Activated CD8-positive, alpha-beta T cell treated with anti-CD3 and anti-CD28 coated beads for 36 hours (primary cell): ENCODE measurements around the gene ADORA2A. TPM values are rescaled to one million over a fixed set of nuclear protein-coding genes. Genes with fewer than 3 reads are reported as not detected.

Experiments used
- ATAC-seq: fragments of 200-7000 bp; cut with Tn5 transposase; one replicate; pipeline ENCODE4 v1.10.0; 2021; ENCODE audit warnings: mild to moderate bottlenecking, moderate library complexity
- CTCF ChIA-PET: fragments of 350-600 bp; sonication (Branson Sonifier 250); formaldehyde crosslinking; loops from one replicate; lab custom pipeline; 2021; ENCODE audit warnings: antibody characterized with exemption; lab: Charles Lee
- POLR2A ChIA-PET: fragments of 350-600 bp; sonication (Branson Sonifier 250); formaldehyde crosslinking; loops from one replicate; lab custom pipeline; 2021; ENCODE audit warnings: antibody characterized with exemption; lab: Charles Lee
- DNase-seq: peaks from one replicate; pipeline ENCODE4 v3.0.0-alpha.2; 2020
- H3K27ac Mint-ChIP-seq: one replicate; pipeline ENCODE4 v1.8.0; 2021; ENCODE audit warnings: mild to moderate bottlenecking, mixed read lengths
- H3K27me3 Mint-ChIP-seq: one replicate; pipeline ENCODE4 v1.8.0; 2021; ENCODE audit warnings: mixed read lengths
- H3K36me3 Mint-ChIP-seq: one replicate; pipeline ENCODE4 v1.8.0; 2021; ENCODE audit warnings: low read depth, mixed read lengths
- H3K4me1 Mint-ChIP-seq: one replicate; pipeline ENCODE4 v1.8.0; 2021; ENCODE audit warnings: low read depth, mixed read lengths
- H3K4me3 Mint-ChIP-seq: one replicate; pipeline ENCODE4 v1.8.0; 2021; ENCODE audit warnings: mild to moderate bottlenecking, moderate library complexity, mixed read lengths
- H3K9me3 Mint-ChIP-seq: one replicate; pipeline ENCODE4 v1.8.0; 2021; ENCODE audit warnings: mixed read lengths
- intact Hi-C: fragments of 100-400 bp; cut with micrococcal nuclease; formaldehyde crosslinking; loops from one replicate; pipeline ENCODE4 v1.10.0; 2022
- total RNA-seq, 2 experiments: library from RNA; stranded (reverse); gene quantifications; one replicate each; pipeline ENCODE4 v1.2.3, GENCODE V29; 2021
- TF ChIP-seq, protein P1 (sequence below): fragments of 200-600 bp; IDR thresholded peaks from one replicate; pipeline ENCODE4 v1.8.0; 2022; ENCODE audit warnings: antibody characterized with exemption, mild to moderate bottlenecking

ADORA2A gene
- total RNA-seq: 10 to 100 TPM; 41.4 to 42.9 TPM

DNA sequence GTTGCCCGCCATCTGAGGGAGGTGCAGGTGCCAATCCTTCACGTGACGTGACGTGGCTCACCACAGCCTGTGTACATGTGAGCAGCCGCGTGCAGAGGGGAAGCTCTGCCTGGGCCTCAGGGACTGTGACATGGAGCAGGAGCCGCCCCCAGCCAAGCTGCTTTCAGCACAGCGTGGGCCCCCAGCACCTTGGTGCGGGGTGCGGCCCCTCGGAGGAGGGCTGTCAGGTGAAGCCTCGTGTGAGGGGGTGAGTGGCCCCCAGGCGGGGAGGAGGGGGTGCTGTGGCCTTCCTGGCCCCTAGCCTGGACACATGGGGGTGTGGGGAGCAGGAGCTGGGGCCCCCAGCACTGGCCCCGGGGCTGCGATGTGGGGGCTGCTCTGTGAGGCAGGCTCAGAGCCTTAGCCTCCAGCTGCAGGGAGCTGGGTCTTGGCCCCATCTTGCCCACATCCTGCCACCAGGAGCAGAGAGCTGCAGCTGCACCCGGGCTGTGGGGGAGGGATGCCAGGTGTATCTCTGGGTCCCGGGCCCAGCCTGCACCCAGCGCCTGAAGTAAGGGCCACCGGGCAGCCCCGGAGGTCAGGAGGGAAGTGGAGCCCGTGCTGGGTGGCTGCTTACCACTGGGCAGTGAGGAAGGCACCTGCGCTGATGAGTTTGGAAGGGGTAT lies at the start of gene ADORA2A:
Gene ADORA2A (plus strand): TSS at position 100 of the 665 bp plus-strand sequence. CDS start 5,806 bp downstream, outside the sequence.
- peaks cover 24% of the 10 kb centered on the region for H3K36me3 Mint-ChIP-seq
- H3K27ac Mint-ChIP-seq: peak within 1 kb of the TSS; percentile 98
- ATAC-seq: peak; percentile 73
- H3K27me3 Mint-ChIP-seq: peaks cover under 1% of the 10 kb centered on the region
- H3K4me3 Mint-ChIP-seq: peak within 1 kb of the TSS; percentile 93
- no peaks in the 10 kb centered on the region for H3K9me3 Mint-ChIP-seq
- DNase-seq: peak; percentile 97
- TF ChIP-seq, protein P1, sequence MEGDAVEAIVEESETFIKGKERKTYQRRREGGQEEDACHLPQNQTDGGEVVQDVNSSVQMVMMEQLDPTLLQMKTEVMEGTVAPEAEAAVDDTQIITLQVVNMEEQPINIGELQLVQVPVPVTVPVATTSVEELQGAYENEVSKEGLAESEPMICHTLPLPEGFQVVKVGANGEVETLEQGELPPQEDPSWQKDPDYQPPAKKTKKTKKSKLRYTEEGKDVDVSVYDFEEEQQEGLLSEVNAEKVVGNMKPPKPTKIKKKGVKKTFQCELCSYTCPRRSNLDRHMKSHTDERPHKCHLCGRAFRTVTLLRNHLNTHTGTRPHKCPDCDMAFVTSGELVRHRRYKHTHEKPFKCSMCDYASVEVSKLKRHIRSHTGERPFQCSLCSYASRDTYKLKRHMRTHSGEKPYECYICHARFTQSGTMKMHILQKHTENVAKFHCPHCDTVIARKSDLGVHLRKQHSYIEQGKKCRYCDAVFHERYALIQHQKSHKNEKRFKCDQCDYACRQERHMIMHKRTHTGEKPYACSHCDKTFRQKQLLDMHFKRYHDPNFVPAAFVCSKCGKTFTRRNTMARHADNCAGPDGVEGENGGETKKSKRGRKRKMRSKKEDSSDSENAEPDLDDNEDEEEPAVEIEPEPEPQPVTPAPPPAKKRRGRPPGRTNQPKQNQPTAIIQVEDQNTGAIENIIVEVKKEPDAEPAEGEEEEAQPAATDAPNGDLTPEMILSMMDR: no peak
- intact Hi-C loops: loop anchor here (5.0 kb wide), 1 partner anchor 75 kb away; no protein-coding TSS in a partner anchor
- H3K4me1 Mint-ChIP-seq: peaks cover 55% of the 10 kb centered on the region
- CTCF ChIA-PET: interaction anchor here (0.8 to 4.4 kb wide), 8 partner anchors 11 to 127 kb away, joined by 3 to 28 read pairs (median 4); partner anchors contain the start of gene GUCD1
- POLR2A ChIA-PET: interaction anchor here (0.6 to 1.7 kb wide), 16 partner anchors 9 to 156 kb away, joined by 3 to 8 read pairs (median 4); partner anchors contain the start of gene GUCD1

DNA sequence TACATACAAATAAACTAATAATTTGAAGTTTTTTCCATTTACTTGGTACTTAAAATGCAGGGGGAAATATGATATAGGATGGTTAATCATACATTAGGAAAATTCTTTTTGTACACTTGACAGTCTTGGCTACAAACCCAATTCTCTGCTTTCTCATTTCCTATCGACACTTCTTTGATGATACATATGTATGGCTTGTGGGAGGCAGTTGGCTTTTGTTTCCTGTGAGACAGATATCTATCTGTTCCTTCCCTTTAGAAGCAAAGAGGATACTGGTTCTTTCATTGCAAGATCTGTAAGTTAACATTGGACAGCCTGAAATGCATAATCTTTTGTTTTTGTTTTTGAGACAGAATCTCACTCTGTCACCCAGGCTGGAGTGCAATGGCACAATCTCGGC lies 47.9 kb upstream of the ADORA2A start:
- TF ChIP-seq, protein P1: no peak
- intact Hi-C loops: no loop called here
- Mint-ChIP-seq H3K4me1 (peaks cover 28% of the 10 kb centered on the region), H3K4me3 (no peak overlapping the region), H3K27me3 (no peaks in the 10 kb centered on the region), H3K9me3 (no peaks in the 10 kb centered on the region), H3K27ac (peak overlapping the region; percentile 2), H3K36me3 (peaks cover 29% of the 10 kb centered on the region)
- POLR2A ChIA-PET: no interaction called here
- no peak for ATAC-seq
- no peak for DNase-seq
- CTCF ChIA-PET: interaction anchor here (1.9 kb wide), 1 partner anchor 14 kb away, joined by 4 read pairs; no protein-coding TSS in a partner anchor

DNA sequence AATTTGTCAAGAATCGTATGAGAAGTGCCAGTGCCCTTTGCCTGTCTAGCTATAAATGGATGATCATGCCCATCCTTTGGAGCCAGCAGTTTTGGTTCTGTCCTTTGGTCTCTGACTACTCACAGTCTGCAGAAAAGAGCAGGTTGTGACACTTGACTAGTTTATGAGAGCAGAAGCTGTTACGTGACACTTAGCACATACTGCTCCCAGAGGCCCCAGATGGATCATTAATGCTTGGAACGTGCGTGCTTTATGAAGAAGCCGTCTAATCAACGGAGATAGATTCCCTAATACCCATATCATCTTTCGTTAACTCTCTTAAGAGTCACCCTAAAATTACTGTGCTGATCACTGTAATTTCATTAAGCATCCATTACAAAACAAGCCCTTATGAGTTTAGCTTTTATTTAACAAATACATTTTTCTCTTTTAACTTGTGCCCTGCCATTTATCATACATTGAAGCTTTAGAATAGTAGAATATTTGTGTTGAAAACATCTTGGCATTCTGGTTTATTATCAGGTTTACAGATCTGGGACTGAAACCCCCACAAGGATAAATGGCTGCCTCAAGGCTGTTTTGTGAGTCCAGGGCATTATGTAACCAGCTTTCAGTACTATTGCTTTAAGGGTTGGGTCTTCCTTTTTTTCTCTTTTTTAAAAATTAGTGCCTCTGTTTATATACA lies 47.0 kb upstream of the ADORA2A start:
- CTCF ChIA-PET: interaction anchor here (1.4 to 1.9 kb wide), 2 partner anchors 13 to 122 kb away, joined by 3 to 4 read pairs; no protein-coding TSS in a partner anchor
- H3K27me3 Mint-ChIP-seq: no peaks in the 10 kb centered on the region

DNA sequence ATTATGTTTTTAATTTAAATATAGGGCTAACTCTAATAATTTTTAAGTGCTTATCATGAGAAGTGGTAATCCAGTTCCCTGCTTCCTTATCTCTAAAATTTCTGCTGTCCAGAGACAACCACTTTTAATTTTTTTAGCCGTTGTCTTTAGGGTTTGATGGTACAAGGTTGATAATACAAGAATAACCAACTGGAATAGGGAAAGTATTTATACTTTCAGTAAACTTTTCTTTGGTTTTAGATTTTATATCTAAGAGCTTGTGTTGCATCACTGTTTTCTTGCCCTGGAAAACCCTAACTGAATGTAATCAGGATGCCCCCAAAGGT lies 46.5 kb upstream of the ADORA2A start:
- Mint-ChIP-seq H3K9me3 (no peaks in the 10 kb centered on the region), H3K4me3 (no peak overlapping the region), H3K4me1 (peaks cover 28% of the 10 kb centered on the region), H3K27me3 (no peaks in the 10 kb centered on the region), H3K36me3 (peaks cover 19% of the 10 kb centered on the region), H3K27ac (no peak overlapping the region)
- TF ChIP-seq, protein P1: no peak
- intact Hi-C loops: no loop called here
- DNase-seq (no peak), ATAC-seq (no peak)
- ChIA-PET POLR2A (interaction anchor here (0.7 kb wide), 1 partner anchor 45 kb away, joined by 3 read pairs; no protein-coding TSS in a partner anchor), CTCF (interaction anchor here (1.4 to 1.9 kb wide), 2 partner anchors 12 to 122 kb away, joined by 3 to 4 read pairs; no protein-coding TSS in a partner anchor)

More for the DNA sequence above, 47.0 kb upstream of the ADORA2A start:
- Mint-ChIP-seq H3K9me3 (no peaks in the 10 kb centered on the region), H3K4me1 (peaks cover 28% of the 10 kb centered on the region), H3K4me3 (no peak overlapping the region), H3K27ac (no peak overlapping the region), H3K36me3 (peaks cover 22% of the 10 kb centered on the region)
- intact Hi-C loops: no loop called here
- ATAC-seq (no peak), DNase-seq (no peak)
- TF ChIP-seq, protein P1: no peak
- POLR2A ChIA-PET: no interaction called here

DNA sequence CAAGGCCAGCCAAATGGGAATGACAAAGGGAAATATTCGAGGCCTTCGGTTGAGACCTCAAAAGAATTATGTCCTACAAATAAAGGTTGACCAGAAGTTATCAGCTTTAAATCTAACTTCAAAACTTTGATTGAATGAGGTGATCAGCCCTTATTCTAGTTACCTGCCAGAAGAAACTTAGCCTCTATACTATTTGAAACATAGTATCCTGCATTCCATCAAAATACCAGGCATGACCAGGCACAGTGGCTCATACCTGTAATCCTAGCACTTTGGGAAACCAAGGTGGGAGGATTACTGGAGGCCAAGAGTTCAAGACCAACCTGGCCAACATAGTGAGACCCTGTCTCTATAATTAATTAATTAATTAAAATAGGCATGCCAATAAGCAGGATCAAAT lies 44.3 kb upstream of the ADORA2A start:
- DNase-seq (no peak), ATAC-seq (no peak)
- Mint-ChIP-seq H3K36me3 (peaks cover 15% of the 10 kb centered on the region), H3K9me3 (no peaks in the 10 kb centered on the region), H3K4me1 (peaks cover 15% of the 10 kb centered on the region), H3K4me3 (no peak overlapping the region), H3K27ac (no peak overlapping the region), H3K27me3 (no peaks in the 10 kb centered on the region)
- TF ChIP-seq, protein P1: no peak
- POLR2A ChIA-PET: no interaction called here
- intact Hi-C loops: no loop called here
- CTCF ChIA-PET: no interaction called here
